H1 (cell line): Measurements from ENCODE around the gene CFHR5. TPM values are rescaled to one million over a fixed set of nuclear protein-coding genes. Genes with fewer than 3 reads are reported as not detected.
A peak's percentile ranks its signal among the peaks of the same experiment; 100 is the strongest.

Experiments used
- CTCF ChIA-PET: fragments of 300-600 bp; sonication (Branson Sonifier 250); formaldehyde crosslinking; loops from one replicate; lab custom pipeline; 2021; ENCODE audit not compliant: partially characterized antibody; lab: Charles Lee
- POLR2A ChIA-PET: fragments of 300-600 bp; sonication (Branson Sonifier 250); formaldehyde crosslinking; loops from one replicate; lab custom pipeline; 2021; ENCODE audit warnings: inconsistent platforms; ENCODE audit not compliant: partially characterized antibody; lab: Charles Lee
- DNase-seq, 2 experiments: peaks; one replicate each; pipeline versions ENCODE4 v3.0.0 to v3.0.0-alpha.2; 2010 to 2022; ENCODE audit warnings: low spot score in 2 of 2, low read depth in 1 of 2, mixed read lengths in 1 of 2
- FAIRE-seq: peaks from 2 replicates; lab custom pipeline; 2011; peaks lifted over from hg19 to GRCh38; lab: Jason Lieb, UNC
- H2AFZ ChIP-seq: 2 replicates; pipeline ENCODE4 v1.8.1; 2012; ENCODE audit warnings: low read length, inconsistent platforms
- H2AK5ac ChIP-seq: 2 replicates; pipeline ENCODE4 v1.6.1; 2013; ENCODE audit warnings: low read depth, low read length
- H2BK120ac ChIP-seq: replicated peaks from 2 replicates; pipeline ENCODE3; 2013; ENCODE audit warnings: low read depth, low read length, inconsistent platforms
- H2BK12ac ChIP-seq: 2 replicates; pipeline ENCODE4 v1.6.1; 2013; ENCODE audit warnings: low read depth, low read length
- H2BK15ac ChIP-seq: 2 replicates; pipeline ENCODE4 v1.6.1; 2013; ENCODE audit warnings: low read length
- H2BK20ac ChIP-seq: 2 replicates; pipeline ENCODE4 v1.6.1; 2013; ENCODE audit warnings: low read length
- H2BK5ac ChIP-seq: 2 replicates; pipeline ENCODE4 v1.6.1; 2013; ENCODE audit warnings: low read depth, low read length
- H3K14ac ChIP-seq: 2 replicates; pipeline ENCODE4 v1.6.1; 2013; ENCODE audit warnings: inconsistent platforms; ENCODE audit not compliant: insufficient read length
- H3K18ac ChIP-seq: 2 replicates; pipeline ENCODE4 v1.6.1; 2013; ENCODE audit warnings: low read length; ENCODE audit errors: extremely low read depth
- H3K23ac ChIP-seq: 2 replicates; pipeline ENCODE4 v1.6.1; 2013; ENCODE audit warnings: inconsistent platforms; ENCODE audit not compliant: insufficient read length
- H3K23me2 ChIP-seq: 2 replicates; pipeline ENCODE4 v1.6.1; 2013; ENCODE audit warnings: low read depth, low read length
- H3K27ac ChIP-seq: 2 replicates; pipeline ENCODE4 v1.6.1; 2011; ENCODE audit warnings: low read depth, low read length, inconsistent platforms
- H3K27me3 ChIP-seq, 4 experiments: replicated peaks in 1 of 4; 1 replicate in 1 of 4; 2 replicates in 3 of 4; pipeline versions ENCODE4 v1.6.1 to v1.8.1; 2011 to 2013; ENCODE audit warnings: low read length in 3 of 4, mild to moderate bottlenecking in 3 of 4, inconsistent platforms in 2 of 4, mixed read lengths in 2 of 4, moderate library complexity in 1 of 4; ENCODE audit not compliant: control insufficient read depth in 3 of 4, insufficient read depth in 3 of 4; ENCODE audit errors: extremely low read depth in 1 of 4
- H3K36me3 ChIP-seq, 4 experiments: 2 replicates each; pipeline versions ENCODE4 v1.6.1 to v1.8.1; 2011 to 2013; ENCODE audit warnings: mild to moderate bottlenecking in 4 of 4, low read length in 3 of 4, moderate library complexity in 2 of 4, control low read depth in 1 of 4, inconsistent platforms in 1 of 4; ENCODE audit not compliant: insufficient read depth in 4 of 4, control insufficient read depth in 2 of 4
- H3K4ac ChIP-seq: replicated peaks from 2 replicates; pipeline ENCODE3; 2013; ENCODE audit warnings: low read length, low read depth, mixed read lengths, inconsistent platforms; ENCODE audit not compliant: insufficient read length
- H3K4me1 ChIP-seq, 4 experiments: replicated peaks in 1 of 4; 1 replicate in 1 of 4; 2 replicates in 3 of 4; pipeline versions ENCODE4 v1.6.1 to v1.8.1; 2011 to 2013; ENCODE audit warnings: low read length in 3 of 4, inconsistent platforms in 2 of 4, mixed read lengths in 1 of 4; ENCODE audit not compliant: insufficient read depth in 4 of 4, control insufficient read depth in 3 of 4
- H3K4me2 ChIP-seq, 2 experiments: 2 replicates each; pipeline versions ENCODE4 v1.6.1 to v1.8.1; 2011 to 2013; ENCODE audit warnings: low read depth in 2 of 2, low read length in 2 of 2, control low read depth in 1 of 2, inconsistent platforms in 1 of 2, mild to moderate bottlenecking in 1 of 2; ENCODE audit not compliant: insufficient read depth in 1 of 2
- H3K4me3 ChIP-seq, 4 experiments: fragments of 200-600, 300-600 bp in 1 of 4; sonication (generic), shearing (Covaris generic), sonication (Bioruptor Twin) in 1 of 4; 2 replicates each; pipeline versions ENCODE4 v1.5.1 to v1.8.1; 2011 to 2016; ENCODE audit warnings: low read length in 4 of 4, low read depth in 3 of 4, control low read depth in 2 of 4, inconsistent platforms in 2 of 4, mild to moderate bottlenecking in 2 of 4, mixed read lengths in 1 of 4, moderate library complexity in 1 of 4; ENCODE audit not compliant: insufficient read depth in 2 of 4; ENCODE audit errors: extremely low read depth in 1 of 4
- H3K56ac ChIP-seq: replicated peaks from 2 replicates; pipeline ENCODE3; 2013; ENCODE audit warnings: low read depth, mild to moderate bottlenecking, mixed read lengths, low read length, inconsistent platforms; ENCODE audit not compliant: insufficient read length
- H3K79me1 ChIP-seq: 2 replicates; pipeline ENCODE4 v1.6.1; 2013; ENCODE audit warnings: low read depth, low read length, control low read depth
- H3K79me2 ChIP-seq, 2 experiments: 2 replicates each; pipeline versions ENCODE4 v1.6.1 to v1.8.1; 2012 to 2013; ENCODE audit warnings: low read length in 2 of 2, mild to moderate bottlenecking in 2 of 2, inconsistent platforms in 1 of 2; ENCODE audit not compliant: insufficient read depth in 2 of 2, control insufficient read depth in 1 of 2
- H3K9ac ChIP-seq, 4 experiments: replicated peaks in 1 of 4; 1 replicate in 1 of 4; 2 replicates in 3 of 4; pipeline versions ENCODE4 v1.6.1 to v1.8.1; 2011 to 2013; ENCODE audit warnings: low read depth in 3 of 4, low read length in 3 of 4, control low read depth in 2 of 4, mild to moderate bottlenecking in 2 of 4, moderate library complexity in 2 of 4, inconsistent platforms in 1 of 4; ENCODE audit errors: extremely low read depth in 1 of 4
- H3K9me3 ChIP-seq, 2 experiments: 2 replicates each; pipeline versions ENCODE4 v1.6.1 to v1.8.1; 2012 to 2013; ENCODE audit warnings: mild to moderate bottlenecking in 2 of 2, moderate library complexity in 2 of 2, control low read depth in 1 of 2, inconsistent platforms in 1 of 2, low read depth in 1 of 2, low read length in 1 of 2, mixed read lengths in 1 of 2; ENCODE audit not compliant: insufficient read depth in 2 of 2
- H4K20me1 ChIP-seq, 2 experiments: replicated peaks in 1 of 2; 2 replicates each; pipeline versions ENCODE3 to v1.8.1; 2011 to 2013; ENCODE audit warnings: inconsistent platforms in 2 of 2, low read length in 2 of 2, mild to moderate bottlenecking in 1 of 2; ENCODE audit not compliant: insufficient read depth in 2 of 2, control insufficient read depth in 1 of 2
- H4K5ac ChIP-seq: 2 replicates; pipeline ENCODE4 v1.6.1; 2013; ENCODE audit warnings: low read length, low read depth, mixed read lengths, inconsistent platforms; ENCODE audit not compliant: insufficient read length
- H4K8ac ChIP-seq: 2 replicates; pipeline ENCODE4 v1.8.0; 2013; ENCODE audit warnings: mild to moderate bottlenecking, moderate library complexity, low read length, inconsistent platforms; ENCODE audit not compliant: insufficient read depth; ENCODE audit errors: extremely low read depth
- H4K91ac ChIP-seq: replicated peaks from 2 replicates; pipeline ENCODE3; 2013; ENCODE audit warnings: low read length, mixed read lengths, inconsistent platforms; ENCODE audit not compliant: insufficient read length
- MAFK ChIP-seq: IDR thresholded peaks from 2 replicates; pipeline ENCODE4 v1.6.1; 2012; ENCODE audit warnings: low read depth, mild to moderate bottlenecking, improper control_type of control experiment, low read length
- NANOG ChIP-seq: IDR thresholded peaks from 2 replicates; pipeline ENCODE4 v1.6.1; 2011; ENCODE audit warnings: low read length, low read depth, mild to moderate bottlenecking, inconsistent platforms; ENCODE audit not compliant: insufficient read depth, poor library complexity, severe bottlenecking
- RAD21 ChIP-seq, 2 experiments: IDR thresholded peaks in 1 of 2; conservative IDR thresholded peaks in 1 of 2; 2 replicates each; pipeline ENCODE4 v1.6.1; 2011; ENCODE audit warnings: low read depth in 2 of 2, low read length in 2 of 2, improper control_type of control experiment in 1 of 2, inconsistent platforms in 1 of 2, mild to moderate bottlenecking in 1 of 2, moderate library complexity in 1 of 2
- SP4 ChIP-seq: IDR thresholded peaks from 2 replicates; pipeline ENCODE4 v1.6.1; 2012; ENCODE audit warnings: low read length, inconsistent platforms
- TAF7 ChIP-seq: optimal IDR thresholded peaks from 2 replicates; pipeline ENCODE3; 2011; ENCODE audit warnings: low read depth, mild to moderate bottlenecking, inconsistent platforms, low read length, moderate library complexity, borderline replicate concordance
- TEAD4 ChIP-seq: IDR thresholded peaks from 2 replicates; pipeline ENCODE4 v1.6.1; 2012; ENCODE audit warnings: low read depth, low read length, inconsistent platforms, mixed read lengths
- WGBS, 2 experiments: shearing (Covaris generic) in 1 of 2; methylation state at CpG; one replicate each; pipeline versions ENCODE4 v1.1.6 to v1.1.7; 2013 to 2015; ENCODE audit warnings: low lambda C conversion rate in 2 of 2, mixed read lengths in 2 of 2, inconsistent platforms in 1 of 2, low coverage in 1 of 2, missing lambda C conversion rate in 1 of 2; ENCODE audit not compliant: insufficient replicate concordance in 2 of 2, insufficient coverage in 1 of 2, insufficient read length in 1 of 2; ENCODE audit errors: extremely low coverage in 1 of 2, missing lambda C conversion rate in 1 of 2; 5-methylcytosine and 5-hydroxymethylcytosine counted together
- polyA plus RNA-seq, 7 experiments: library from polyadenylated mRNA; depleted of rRNA in 3 of 7; stranded (reverse) in 5 of 7; unstranded in 2 of 7; fragments of >200 nt in 5 of 7; fragments of 200-250 nt in 2 of 7; gene quantifications; 1 replicate in 5 of 7; 2 replicates in 1 of 7; 4 replicates in 1 of 7; pipeline versions ENCODE4 v1.2.1 to v1.2.3, GENCODE V29; 2011 to 2013; ENCODE audit warnings: missing spikeins in 2 of 7, mixed read lengths in 2 of 7
- total RNA-seq: library from RNA; stranded (reverse); fragmentation: NEBNext Ultra II Directional; extraction: Animal tissue kit (Norgen Biotek cat#: 25700); gene quantifications from 2 replicates; pipeline ENCODE4 v1.2.1, GENCODE V29; 2021
- TF ChIP-seq, protein P1 (sequence below): IDR thresholded peaks from 2 replicates; pipeline ENCODE4 v1.6.1; 2011; ENCODE audit warnings: low read length, improper control_type of control experiment

Gene CFHR5
- total and polyA plus RNA-seq, 2 of the 8 experiments (the other 6 are each of a cell fraction or from before 2014, with no cell fraction given): not detected

DNA sequence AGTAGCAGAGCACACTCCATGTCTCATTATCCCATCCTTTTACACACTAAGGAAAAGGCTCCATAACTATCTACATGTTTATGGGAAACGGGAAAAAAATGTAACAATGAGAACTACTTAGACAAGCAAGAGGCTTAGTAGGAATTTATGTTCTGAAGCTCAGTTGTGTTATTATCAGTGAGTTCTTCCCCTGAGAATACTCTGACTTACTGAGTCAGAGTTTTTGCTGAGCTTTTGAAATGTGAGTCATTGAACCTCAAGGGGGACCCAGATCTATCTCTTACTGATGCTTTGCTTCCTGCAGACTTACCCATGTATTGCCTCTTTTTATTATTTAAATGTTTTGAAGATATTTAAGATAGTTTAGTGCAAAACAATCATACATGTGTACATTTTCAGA is 20.1 kb downstream of the CFHR5 start:
- H3K56ac ChIP-seq: no peak overlapping the region
- H3K36me3 ChIP-seq: no peaks in the 10 kb centered on the region
- H3K9me3 ChIP-seq: no peaks in the 10 kb centered on the region
- no peak overlapping the region for H2BK5ac ChIP-seq
- H3K23me2 ChIP-seq: no peaks in the 10 kb centered on the region
- no peak overlapping the region for H3K4me2 ChIP-seq
- H4K8ac ChIP-seq: no peak overlapping the region
- H4K20me1 ChIP-seq: no peaks in the 10 kb centered on the region
- no peak overlapping the region for H2AK5ac ChIP-seq
- H3K79me2 ChIP-seq: no peaks in the 10 kb centered on the region
- no peaks in the 10 kb centered on the region for H3K79me1 ChIP-seq
- H2BK120ac ChIP-seq: no peak overlapping the region
- DNase-seq (no peak), FAIRE-seq (no peak)
- H3K27ac ChIP-seq: no peak overlapping the region
- H3K4me3 ChIP-seq: no peak overlapping the region
- no peak overlapping the region for H3K14ac ChIP-seq
- H3K4me1 ChIP-seq: peaks cover 0 to under 1% (median 0%) of the 10 kb centered on the region in 4 experiments; a peak in 2 of 7 replicates
- H4K91ac ChIP-seq: no peak overlapping the region
- H2BK15ac ChIP-seq: no peak overlapping the region
- 85% methylated on average over 1 of the region's 1 CpG; no CpG with 5 or more reads in 1 of the 2 experiments for WGBS, 2 experiments
- no peak overlapping the region for H3K4ac ChIP-seq
- no peak overlapping the region for H3K9ac ChIP-seq
- no peak overlapping the region for H2AFZ ChIP-seq
- no peak for TF ChIP-seq TEAD4
- TF ChIP-seq, protein P1, sequence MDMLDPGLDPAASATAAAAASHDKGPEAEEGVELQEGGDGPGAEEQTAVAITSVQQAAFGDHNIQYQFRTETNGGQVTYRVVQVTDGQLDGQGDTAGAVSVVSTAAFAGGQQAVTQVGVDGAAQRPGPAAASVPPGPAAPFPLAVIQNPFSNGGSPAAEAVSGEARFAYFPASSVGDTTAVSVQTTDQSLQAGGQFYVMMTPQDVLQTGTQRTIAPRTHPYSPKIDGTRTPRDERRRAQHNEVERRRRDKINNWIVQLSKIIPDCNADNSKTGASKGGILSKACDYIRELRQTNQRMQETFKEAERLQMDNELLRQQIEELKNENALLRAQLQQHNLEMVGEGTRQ: no peak
- TF ChIP-seq RAD21 (IDR thresholded peaks at IDR 0.05 in 1 of 2, conservative IDR thresholded peaks at IDR 0.05 in 1 of 2; ENCODE audit: low read depth in 2 of 2, low read length in 2 of 2): 0 out of 4 replicates have a peak, but pooled peaks of 1 of the 2 experiments have one; percentile 3
- no peak for TF ChIP-seq NANOG
- no peak for TF ChIP-seq SP4
- TF ChIP-seq MAFK: peak; percentile 44; the same call in 1 of the 2 replicates
- TF ChIP-seq TAF7: no peak
- TF ChIP-seq, all 59 proteins: peak for 2
- POLR2A ChIA-PET: no interaction called here
- Histone ChIP-seq H4K5ac (no peak overlapping the region), H3K23ac (no peak overlapping the region), H3K18ac (no peak overlapping the region), H2BK12ac (no peak overlapping the region), H3K27me3 (no peaks in the 10 kb centered on the region), H2BK20ac (no peak overlapping the region)
- CTCF ChIA-PET: no interaction called here
